Activated effector memory CD4-positive, alpha-beta T cell treated with anti-CD3 and anti-CD28 coated beads, Interleukin-2, amount 50 U/mL, for 16 hours (primary cell): ENCODE measurements around the gene TLDC2.

ENCODE experiments used
- DNase-seq: peaks from one replicate; pipeline ENCODE4 v3.0.0-alpha.2; 2020

TLDC2 gene

GRCh38 chr20:36850759-36851158 lies 25.2 kb upstream of the TLDC2 start:
- no peak for DNase-seq

- no peak for DNase-seq
Measured at GRCh38 chr20:36851490-36851889, 24.4 kb upstream of the TLDC2 start.

- DNase-seq = no peak
Measured at GRCh38 chr20:36852187-36852586, 23.8 kb upstream of the TLDC2 start.

GRCh38 chr20:36854348-36855240 lies 21.3 kb upstream of the TLDC2 start:
- no peak for DNase-seq

- DNase-seq = no peak
Measured at GRCh38 chr20:36855241-36855657, 20.7 kb upstream of the TLDC2 start.

- no peak for DNase-seq
Measured at GRCh38 chr20:36856195-36856594, 19.7 kb upstream of the TLDC2 start.

GRCh38 chr20:36856691-36857635 lies 19.0 kb upstream of the TLDC2 start:
- no peak for DNase-seq

GRCh38 chr20:36859282-36859555 lies 16.7 kb upstream of the TLDC2 start:
- no peak for DNase-seq

- DNase-seq = no peak
Measured at GRCh38 chr20:36859700-36860330, 16.1 kb upstream of the TLDC2 start.

- no peak for DNase-seq
Measured at GRCh38 chr20:36860339-36860738, 15.6 kb upstream of the TLDC2 start.

- no peak for DNase-seq
Measured at GRCh38 chr20:36860811-36861624, 14.9 kb upstream of the TLDC2 start.

- DNase-seq = no peak
Measured at GRCh38 chr20:36861625-36861874, 14.4 kb upstream of the TLDC2 start.

- no peak for DNase-seq
Measured at GRCh38 chr20:36861875-36862801, 13.8 kb upstream of the TLDC2 start.

- peak; percentile 63 for DNase-seq
Measured at GRCh38 chr20:36862857-36863668, 12.9 kb upstream of the TLDC2 start.

GRCh38 chr20:36865076-36865860 lies 10.7 kb upstream of the TLDC2 start:
- no peak for DNase-seq

GRCh38 chr20:36865861-36866149 lies 10.1 kb upstream of the TLDC2 start:
- DNase-seq = no peak

- no peak for DNase-seq
Measured at GRCh38 chr20:36866164-36866563, 9.8 kb upstream of the TLDC2 start.

- no peak for DNase-seq
Measured at GRCh38 chr20:36866681-36867495, 9.1 kb upstream of the TLDC2 start.
